Measurements from ENCODE around the gene SNCA.

GRCh38 chr4:89847571-89848325 lies 10.8 kb upstream of the SNCA start:
- no peak for TF ChIP-seq CTCF (IDR thresholded peaks at IDR 0.05)
- no peak for TF ChIP-seq POLR2A (IDR thresholded peaks at IDR 0.05)
- peak; percentile 73 for TF ChIP-seq POLR2AphosphoS5 (IDR thresholded peaks at IDR 0.05)
